HG03108 (cell line): ENCODE measurements around the gene SLC43A3.
"Not testable (repeated sequence)": the region's sequence is repeated elsewhere in the genome, so short reads cannot be mapped to it uniquely, and the experiment has no call there.

ENCODE experiments used
- ATAC-seq: cut with Tn5 transposase; IDR thresholded peaks from one replicate; pipeline ENCODE4 v1.9.1; 2021; ENCODE audit warnings: moderate library complexity; ENCODE audit not compliant: unreplicated experiment

The SLC43A3 gene

DNA sequence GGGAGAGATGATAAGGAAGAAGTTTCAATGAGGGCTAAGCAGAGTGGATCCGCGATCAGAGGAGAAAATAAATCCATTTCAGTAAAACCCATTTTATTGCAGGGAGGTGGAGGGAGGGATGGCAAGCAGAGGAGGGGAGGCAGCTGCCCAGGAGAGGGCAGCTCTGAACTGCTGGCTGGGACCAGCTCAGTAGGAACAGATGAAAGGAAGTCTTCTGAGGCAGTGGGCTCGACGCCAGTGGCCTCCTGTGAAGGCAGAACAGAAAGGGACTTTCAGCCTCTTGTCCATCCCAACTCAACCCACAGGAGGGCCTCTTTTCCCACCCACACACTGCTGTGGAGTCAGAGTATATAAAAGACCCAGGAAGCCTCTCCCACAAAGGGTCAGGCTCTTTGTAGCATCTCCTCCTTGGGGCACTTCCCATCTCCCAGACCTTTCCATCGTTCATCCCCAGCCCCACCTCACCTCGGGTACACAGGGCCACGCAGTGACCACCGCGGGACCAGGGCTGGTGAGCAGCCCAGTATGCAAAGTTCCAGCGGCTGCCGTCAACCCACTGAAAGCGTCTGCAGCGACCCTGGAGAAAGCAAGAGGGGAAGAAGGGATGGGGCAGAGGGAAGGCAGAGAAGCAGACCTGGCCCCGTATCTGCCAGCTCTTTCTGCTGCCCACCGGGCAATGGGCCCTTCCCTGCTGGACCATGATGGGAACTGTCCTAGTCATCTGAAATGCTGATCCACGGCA lies 39.5 kb downstream of the SLC43A3 start:
- no peak for ATAC-seq

DNA sequence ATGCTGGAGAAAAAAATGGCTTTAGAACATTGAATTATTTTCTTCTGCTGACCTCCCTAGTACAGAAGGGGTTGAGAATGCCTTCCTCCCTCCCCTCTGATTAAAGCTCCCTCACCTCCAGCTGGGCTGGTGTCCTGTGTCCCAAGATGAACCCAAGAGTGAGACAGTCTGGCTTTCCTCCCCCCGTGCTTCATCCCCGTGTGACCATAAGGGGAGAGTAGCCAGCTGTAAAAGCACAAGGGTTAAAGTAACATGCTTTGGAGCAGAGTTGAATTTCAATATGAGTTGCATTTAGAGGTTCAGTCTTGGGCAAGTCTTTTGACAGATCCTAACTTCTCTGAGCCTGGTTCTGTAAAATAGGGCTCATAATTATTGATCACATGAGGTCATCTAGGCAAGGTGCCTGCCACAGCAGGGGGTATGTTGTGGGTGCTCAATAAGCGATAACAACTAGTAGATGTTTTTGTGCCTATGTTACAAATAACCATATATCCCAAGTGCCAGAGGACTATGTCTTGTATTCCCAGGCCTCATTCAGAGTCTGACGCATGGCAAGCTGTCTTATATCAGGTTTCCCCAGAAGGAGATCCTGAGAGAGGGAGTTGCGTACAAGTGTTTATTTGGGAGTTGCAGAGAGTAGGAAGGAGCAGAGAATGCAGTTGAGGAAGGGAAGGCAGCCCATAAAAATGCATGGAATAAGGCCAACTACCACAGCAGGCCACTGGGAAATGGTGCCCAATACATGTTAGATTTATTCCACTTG lies 40.6 kb downstream of the SLC43A3 start:
- no peak for ATAC-seq

DNA sequence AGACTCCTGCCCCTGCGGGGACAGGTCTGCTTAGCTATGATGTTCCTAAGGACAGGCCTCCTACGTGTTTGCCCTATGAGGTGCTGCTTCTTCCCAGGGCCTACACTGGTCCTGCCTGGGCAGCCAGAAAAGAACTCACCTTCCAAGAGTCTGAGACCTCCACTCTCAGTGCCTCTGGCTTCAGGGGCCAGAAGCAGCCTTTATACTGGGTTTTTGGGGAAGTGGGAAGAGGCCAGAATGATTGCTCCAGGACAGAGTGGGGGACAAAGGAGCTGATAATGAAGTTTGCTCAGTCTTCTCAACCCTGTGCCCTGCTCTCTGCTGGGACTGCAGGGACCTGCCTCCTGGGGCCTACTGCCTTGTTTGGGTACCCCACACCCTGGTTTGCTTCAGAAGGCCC lies 45.9 kb downstream of the SLC43A3 start, which contains the start of gene PRG3:
TSS of gene PRG3 (minus strand) at position 176 of the 400 bp plus-strand sequence. CDS start 442 bp downstream, outside the sequence.
- ATAC-seq: no peak

DNA sequence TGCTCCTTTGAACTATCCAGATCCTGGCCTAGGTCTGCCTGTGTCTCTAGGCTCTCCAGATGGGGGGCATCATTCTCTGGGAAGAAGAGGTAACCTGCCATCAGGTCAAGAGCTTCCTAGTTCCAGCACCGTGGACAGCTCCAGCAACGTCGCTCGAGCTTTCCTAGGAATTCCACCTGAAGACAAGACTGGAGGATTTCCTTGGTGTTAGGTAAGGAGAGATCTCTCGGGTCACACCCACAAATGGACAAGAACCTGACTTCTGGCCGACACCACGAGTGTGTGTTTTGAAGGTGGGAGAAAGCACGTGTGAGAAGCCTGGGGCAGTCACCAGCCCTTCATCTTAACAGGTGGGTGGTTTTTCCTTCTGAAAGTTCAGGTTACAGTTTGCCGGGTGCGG lies 47.2 kb downstream of the SLC43A3 start:
- no peak for ATAC-seq

DNA sequence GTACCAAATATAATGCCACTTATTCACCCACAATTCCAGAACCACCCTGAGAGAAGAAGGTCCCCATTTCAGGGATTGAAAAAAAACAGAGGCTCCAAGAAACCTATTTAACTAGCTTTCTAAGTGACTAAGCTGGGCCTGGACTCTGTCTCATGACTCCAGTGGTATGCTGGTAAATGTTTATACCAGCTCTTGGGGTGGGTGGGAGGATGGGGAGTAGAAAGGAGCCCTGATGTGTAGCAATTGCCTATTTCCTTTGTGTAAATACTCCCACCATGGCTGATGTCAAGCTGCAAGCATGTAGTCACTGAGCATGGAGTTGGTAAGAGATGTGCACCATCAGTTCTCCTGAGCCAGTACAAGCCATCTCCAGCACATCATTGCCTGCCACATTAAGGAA lies 48.7 kb downstream of the SLC43A3 start:
- ATAC-seq: no peak

DNA sequence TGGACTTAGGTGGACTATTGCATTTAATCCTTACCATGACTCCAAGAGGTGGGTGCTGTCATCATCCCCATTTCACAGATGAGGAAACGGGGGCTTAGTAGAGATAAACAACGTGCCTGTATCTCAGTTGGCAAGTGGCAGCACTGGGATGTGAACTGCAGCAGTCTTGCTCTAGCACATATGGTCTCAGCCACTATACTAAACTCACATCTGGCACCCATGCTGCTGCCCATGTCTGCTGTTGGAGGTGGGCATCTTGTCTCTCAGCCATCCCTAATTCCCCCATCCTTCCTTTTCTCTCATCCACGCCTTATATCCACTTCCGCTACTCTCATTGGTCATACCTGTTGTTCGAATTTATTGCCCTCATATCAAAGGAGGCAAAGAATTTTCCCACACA lies 49.8 kb downstream of the SLC43A3 start:
- no peak for ATAC-seq

DNA sequence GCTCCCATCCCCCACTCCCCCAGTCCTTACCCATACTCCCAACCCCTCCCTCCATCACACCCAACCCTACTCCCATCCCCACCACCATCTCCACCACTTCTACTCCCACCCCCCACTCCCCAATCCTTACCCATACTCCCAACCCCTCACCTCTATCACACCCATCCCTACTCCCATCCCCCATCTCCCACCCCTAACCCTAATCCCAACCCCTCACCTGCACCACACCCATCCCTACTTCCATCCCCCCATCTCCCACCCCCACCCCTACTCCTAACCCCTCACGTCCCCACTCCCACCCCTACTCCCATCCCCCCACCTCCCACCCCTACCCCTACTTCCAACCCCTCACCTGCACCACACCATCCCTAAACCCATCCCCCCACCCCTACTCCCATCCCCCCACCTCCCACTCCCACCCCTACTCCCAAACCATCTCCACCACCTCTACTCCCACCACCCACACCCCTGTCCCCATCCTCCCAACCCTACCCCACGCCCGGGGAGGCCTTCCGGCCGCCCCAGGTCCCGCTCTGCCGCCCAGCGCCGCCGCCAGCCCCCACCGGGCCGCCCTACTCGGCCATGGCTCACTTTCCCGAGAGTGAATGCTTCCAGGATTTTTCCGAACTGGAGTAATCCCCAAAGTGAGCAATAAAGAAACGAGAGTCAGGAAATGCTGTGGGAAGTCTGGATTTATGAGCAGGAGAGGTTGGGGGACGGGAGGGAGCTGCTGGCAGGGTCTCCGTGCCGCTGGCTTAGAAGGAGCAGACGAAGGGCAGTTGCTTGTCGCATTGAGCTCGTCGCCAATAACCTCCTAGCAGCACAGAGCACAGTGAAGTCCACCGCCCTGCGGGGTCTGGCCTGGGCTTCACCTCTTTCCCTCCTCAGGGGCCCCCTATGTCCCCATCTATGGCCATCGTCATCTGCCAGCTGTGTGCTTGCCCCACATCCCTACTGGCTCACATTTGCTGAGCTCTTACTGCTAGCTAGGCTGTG lies 50.5 kb downstream of the SLC43A3 start:
- ATAC-seq: no peak

DNA sequence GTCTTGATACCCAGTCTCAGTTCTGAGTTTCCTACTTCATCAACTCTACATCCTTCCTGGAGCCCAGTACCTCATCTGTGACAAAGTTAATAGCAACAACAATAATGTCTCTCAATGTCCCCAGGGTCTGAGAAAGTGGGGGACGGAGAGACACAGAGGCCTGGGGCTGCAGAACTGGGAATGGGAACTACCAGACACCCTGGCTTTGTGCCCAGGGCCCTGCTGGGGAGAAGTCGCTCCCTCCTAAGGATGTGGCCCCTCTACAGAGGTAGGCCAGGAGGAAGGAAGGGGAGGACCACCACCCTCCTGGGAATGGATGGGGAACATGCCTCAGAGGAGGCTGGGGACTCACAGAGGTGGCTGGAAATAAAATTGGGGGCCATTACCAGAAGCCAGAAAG lies 51.4 kb downstream of the SLC43A3 start:
- no peak for ATAC-seq

DNA sequence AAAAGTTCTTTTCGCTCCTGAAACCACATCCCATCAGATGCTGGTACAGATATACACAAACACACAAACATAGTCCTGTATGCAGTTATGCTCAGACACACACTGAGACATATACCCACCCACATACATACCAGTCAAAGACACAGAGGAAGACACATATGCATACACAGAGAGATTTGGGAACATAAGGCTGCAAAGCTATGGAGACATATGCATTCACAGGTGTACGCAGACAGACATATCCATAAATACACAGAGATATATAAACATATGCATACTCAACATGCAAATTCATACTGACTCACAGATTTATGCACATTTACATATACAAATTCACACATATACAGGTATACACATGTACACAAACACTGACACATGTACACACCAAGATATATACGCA lies 52.0 kb downstream of the SLC43A3 start:
- ATAC-seq: no peak

DNA sequence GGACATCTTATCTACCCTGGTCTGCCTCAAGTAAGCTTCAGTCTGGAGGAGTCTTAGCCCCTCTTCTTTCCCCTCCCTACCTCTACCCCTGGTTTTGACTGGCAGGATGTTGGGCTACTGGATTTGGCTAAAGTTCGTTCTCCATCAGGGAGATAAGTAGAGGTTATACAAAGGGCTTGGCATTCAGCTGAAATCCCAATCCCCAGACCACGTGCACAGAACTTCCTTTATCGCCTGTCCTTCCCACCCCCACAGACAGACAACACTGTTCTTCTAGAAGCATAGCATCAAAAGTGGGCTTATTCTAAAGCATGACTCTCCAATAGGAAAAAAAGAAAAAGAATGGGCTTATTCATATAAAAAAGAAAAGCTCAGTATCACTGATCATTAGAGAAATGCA lies 53.8 kb downstream of the SLC43A3 start:
- ATAC-seq: no peak

DNA sequence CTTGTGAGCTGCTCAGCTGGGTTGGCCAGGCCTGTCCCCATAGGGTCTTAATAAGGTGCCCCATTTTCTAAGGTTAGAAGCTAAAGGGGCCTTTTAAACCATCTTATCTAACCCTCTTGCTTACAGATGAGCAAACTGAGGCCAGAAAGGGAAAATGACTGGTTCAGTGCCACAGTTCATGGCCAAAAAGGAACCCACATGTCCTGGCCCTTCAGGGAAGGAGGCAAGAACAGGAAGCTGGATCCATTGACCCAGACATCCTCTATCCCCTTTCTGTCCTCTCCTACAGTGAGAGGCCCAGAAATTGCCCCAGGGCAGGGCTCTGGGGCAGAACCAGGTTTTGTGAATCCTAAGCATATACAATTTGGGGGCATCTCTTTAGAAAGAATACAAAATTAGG lies 56.0 kb downstream of the SLC43A3 start:
- ATAC-seq: no peak

DNA sequence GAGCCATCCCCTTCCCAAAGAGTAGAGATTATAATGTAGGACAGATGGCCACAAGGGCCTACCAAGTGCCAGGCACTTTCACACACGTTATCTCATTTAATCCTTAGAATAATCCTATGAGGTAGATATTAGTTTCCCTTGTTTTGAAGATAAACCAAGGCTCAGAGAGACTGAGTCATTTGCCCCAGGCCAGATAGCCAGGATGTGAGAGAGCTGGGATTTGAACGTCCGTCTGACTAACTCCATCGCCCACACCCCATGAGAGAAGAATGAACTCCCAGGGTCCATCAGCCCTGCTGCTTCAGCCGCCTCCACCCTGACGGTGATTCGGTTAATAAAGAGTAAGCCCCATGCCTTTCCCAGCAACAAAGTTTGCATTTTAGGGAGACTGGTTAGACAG lies 56.7 kb downstream of the SLC43A3 start:
- ATAC-seq: no peak

DNA sequence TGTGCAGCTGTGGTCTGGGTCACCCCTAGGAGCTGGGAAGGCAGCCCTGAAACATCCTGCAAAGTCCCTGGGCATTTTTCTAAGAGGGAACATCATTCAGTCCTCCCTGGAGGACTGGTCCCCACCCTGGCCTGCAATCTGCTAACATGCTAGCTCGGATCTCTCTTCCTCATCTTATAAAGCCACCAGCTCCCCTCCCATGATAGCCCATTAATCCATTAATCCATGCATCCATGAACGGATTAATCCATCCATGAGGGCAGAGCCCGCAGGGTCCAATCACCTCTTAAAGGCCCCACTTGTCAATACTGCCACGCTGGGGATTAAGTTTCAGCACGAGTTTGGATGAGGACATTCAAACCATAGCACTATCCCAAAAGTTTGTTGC lies 58.1 kb downstream of the SLC43A3 start:
- no peak for ATAC-seq

DNA sequence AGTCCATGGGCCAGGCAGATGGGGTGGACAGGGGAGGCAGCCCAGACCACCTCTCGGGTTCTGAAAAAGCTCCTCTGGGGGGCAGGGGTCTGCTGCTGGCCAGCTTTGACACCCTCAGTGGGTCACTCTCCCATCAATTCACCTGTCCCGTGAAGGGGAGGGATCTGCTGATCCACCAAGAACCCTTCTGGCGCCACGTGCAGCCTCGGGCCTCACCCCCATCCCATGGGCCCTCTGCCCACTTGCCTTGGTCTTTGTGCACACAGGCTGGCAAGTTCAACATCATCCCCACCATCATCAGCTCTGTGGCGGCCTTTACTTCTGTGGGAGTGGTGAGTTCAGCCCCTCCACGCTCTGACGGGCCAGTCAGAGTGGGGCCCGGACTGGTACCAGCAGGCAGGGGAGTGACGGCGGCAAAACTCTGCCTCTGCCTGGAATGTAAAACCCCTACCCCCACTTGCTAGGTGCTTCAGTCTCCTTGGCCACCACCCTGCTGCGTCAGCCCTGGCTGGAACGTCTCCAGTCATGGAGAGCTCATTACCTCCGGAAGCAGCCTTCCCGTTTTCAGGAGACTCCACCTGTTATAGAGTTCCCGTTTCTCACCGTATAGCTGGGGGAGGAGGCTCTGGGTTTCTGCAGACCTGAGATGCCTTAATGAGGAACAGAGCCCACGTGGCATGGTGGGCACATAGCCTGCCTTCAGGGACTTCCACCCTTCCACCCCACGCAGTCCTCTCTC lies 58.6 kb downstream of the SLC43A3 start:
- ATAC-seq: no peak

DNA sequence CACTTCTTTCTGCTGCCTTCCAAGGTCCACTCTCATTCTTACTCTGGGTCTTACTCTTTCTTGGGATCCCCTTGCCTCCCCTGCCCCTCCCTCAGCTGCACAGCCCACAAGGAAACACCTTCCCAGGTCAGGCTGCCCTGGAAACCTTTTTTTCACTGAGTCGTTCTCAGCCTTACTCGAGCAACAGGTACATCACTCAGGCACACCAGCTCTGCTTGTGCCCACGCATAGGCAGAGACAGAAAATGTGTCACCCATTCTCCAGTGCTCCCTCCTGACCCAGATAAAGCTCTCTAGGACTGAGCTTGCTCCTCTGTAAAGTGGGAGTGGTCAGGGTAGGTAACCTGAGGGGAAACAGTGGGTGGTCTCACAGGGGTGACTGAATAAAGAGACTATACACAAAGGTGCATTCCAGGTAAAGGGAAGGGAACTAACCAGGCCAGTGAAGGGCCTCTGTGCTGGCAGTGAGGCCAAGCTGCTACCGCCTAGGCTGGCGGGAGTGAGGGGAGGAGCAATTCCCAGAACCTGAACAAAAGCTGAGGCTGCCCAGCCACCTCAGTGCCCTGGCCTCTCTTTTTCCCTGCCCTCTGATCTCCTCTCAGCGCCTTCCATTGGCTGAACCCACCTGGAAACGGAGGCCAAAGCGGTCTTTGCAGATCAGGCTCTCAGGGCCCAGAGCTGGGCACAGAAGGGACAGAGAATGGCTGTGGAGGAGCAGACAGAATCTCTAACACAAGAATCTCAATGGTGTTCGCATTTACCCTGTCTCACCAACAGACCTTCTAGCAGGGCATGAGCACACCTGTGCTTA lies 61.9 kb downstream of the SLC43A3 start:
- no peak for ATAC-seq

DNA sequence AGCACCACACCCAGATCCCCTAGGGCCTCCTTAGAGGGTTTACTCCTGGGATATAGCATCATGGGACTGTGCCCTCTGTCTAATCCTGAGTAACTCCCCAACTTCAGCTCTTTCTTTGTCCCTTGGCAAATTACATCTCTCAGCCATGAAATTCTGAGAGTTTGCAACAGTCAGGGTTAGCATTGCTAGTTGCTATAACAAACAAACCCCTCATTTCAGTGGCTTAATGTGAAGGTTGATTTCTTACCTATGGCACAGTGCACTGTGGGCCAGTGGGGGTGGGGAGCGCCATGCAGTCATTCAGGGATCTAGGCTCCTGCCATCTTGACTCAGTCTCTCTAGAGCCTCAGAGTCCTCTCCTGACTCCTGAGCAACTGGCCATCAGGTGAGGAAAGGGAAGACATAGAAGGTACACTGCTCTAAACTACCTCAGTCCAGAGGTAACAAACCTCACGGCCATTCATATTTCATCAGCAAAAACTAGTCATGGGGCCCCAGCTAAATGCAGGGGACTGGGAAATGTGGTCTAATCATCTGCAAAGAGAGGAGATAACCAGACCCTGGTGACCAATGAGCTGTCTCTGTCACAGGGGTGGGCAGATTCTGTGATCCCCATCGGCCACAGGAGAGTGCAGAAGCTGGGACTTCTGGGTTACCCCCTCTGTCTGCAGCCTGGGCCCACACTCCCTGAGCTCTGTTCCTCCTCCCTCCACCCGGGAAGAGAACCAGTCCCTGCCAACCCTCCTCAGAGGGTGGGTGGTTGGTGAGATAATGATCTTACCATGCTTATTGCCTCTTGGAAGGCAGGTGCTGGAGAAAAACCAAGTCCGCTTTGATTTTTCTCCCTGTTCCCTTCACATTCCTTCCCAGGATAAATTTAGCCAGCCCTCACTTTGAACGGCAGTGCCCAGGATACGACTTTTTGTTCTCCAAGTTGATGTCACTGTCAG lies 63.5 kb downstream of the SLC43A3 start:
- no peak for ATAC-seq

DNA sequence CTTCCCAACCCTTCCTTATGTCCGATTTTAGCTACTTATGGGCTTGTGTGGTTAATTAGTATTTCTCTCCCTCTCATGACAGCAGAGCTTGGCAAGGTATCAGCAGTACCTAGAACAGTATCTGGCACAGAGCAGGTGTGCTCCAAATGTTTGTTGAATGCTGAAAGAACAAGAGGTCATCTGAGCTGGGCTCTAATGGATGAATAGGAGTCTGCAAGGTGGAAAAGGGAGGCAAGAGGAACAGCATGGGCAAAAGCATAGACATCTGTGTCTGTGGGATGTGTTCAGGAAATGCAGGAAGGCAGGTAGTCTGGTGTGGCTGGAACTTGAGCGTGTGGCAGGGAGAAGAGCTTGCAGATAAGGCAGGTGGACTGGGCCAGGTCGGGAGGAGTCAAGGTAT lies 65.0 kb downstream of the SLC43A3 start:
- no peak for ATAC-seq

DNA sequence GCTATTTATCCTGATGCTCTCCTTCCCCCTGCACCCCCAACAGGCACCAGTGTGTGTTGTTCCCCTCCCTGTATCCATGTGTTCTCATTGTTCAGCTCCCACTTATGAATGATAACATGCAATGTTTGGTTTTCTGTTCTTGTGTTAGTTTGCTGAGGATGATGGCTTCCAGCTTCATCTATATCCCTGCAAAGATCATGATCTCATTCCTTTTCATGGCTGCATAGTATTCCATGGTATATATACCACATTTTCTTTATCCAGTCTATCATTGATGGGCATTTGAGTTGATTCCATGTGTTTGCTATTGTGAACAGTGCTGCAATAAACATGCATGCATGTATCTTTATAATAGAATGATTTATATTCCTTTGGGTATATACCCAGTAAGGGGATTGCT lies 65.5 kb downstream of the SLC43A3 start:
- ATAC-seq: not testable (repeated sequence)

DNA sequence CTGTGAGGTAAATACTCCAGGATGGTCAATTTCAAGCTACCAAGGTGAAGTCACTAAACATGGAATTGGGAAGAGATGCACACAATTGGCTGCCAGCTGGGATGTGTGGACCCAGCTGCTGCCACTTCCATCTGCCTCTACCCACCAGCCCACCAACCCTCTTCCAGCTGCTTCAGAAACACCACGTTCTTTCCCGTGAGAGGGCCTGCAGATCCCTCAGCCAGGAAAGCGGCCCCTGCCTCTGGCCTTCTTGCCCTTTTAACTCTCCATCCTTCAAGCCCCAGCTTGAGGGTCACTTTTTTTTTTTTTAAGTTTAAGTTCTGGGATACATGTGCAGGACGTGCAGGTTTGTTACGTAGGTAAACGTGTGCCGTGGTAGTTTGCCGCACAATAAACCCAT lies 65.9 kb downstream of the SLC43A3 start:
- no peak for ATAC-seq
